ENCODE data around the gene ASCC1.
"Not testable (repeated sequence)": the region's sequence is repeated elsewhere in the genome, so short reads cannot be mapped to it uniquely, and the experiment has no call there.

ASCC1 gene

GRCh38 chr10:72249176-72249862 is 33.2 kb upstream of the ASCC1 start:
- in situ Hi-C loops (cut with HindIII; ENCODE audit: low sequenced_read_pairs), result not testable (repeated sequence)

GRCh38 chr10:72248468-72249151 is 32.5 kb upstream of the ASCC1 start:
- in situ Hi-C loops (cut with HindIII; ENCODE audit: low sequenced_read_pairs), result no loop called here

- in situ Hi-C loops (cut with HindIII; ENCODE audit: low sequenced_read_pairs), result no loop called here
These were observed 30.0 kb upstream of the ASCC1 start for GRCh38 chr10:72245949-72246525.

- in situ Hi-C loops (cut with HindIII; ENCODE audit: low sequenced_read_pairs), result no loop called here
These were observed 28.5 kb upstream of the ASCC1 start for GRCh38 chr10:72244573-72245038.

DNA sequence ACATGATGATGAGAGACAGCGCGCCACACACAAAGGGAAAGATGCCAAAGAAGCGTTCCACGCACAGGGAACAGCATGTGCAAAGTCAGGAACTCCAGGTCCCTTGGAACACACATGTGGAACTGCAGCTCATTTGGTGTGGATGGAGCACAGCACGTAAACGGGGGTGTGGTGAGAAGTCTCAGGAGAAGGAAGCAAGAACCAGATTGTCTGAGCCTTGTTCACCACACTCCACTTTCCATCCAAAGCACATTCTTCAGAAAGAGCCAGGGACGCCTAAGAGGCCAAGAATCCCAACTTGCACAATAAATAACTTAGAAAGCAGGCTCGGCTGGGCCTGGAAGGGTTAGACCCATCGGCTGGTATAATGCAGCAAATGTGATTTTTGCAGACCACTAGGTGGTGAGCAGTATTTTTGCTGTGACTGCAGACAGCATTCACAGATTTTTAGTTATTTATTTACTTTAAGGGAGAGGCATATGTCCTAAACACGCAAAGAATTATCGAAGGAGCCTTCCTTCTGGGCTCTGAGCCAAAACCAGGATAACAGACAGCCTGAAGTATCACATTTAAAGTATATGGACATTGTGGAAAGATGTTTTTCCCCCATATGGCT is 27.9 kb upstream of the ASCC1 start:
- in situ Hi-C loops (cut with HindIII; ENCODE audit: low sequenced_read_pairs), result no loop called here

GRCh38 chr10:72242675-72243074 is 26.6 kb upstream of the ASCC1 start:
- in situ Hi-C loops (cut with HindIII; ENCODE audit: low sequenced_read_pairs), result no loop called here

- in situ Hi-C loops (cut with HindIII; ENCODE audit: low sequenced_read_pairs), result no loop called here
These were observed 25.7 kb upstream of the ASCC1 start for GRCh38 chr10:72241691-72242252.

- in situ Hi-C loops (cut with HindIII; ENCODE audit: low sequenced_read_pairs), result no loop called here
These were observed 24.3 kb upstream of the ASCC1 start for GRCh38 chr10:72240371-72240770.

- in situ Hi-C loops (cut with HindIII; ENCODE audit: low sequenced_read_pairs), result loop anchor here (5.0 kb wide), 1 partner anchor 38 kb away; no protein-coding TSS in a partner anchor
These were observed 23.3 kb upstream of the ASCC1 start for GRCh38 chr10:72239409-72239808.

GRCh38 chr10:72238392-72239175 is 22.5 kb upstream of the ASCC1 start:
- in situ Hi-C loops (cut with HindIII; ENCODE audit: low sequenced_read_pairs), result loop anchor here (5.0 kb wide), 1 partner anchor 39 kb away; no protein-coding TSS in a partner anchor

DNA sequence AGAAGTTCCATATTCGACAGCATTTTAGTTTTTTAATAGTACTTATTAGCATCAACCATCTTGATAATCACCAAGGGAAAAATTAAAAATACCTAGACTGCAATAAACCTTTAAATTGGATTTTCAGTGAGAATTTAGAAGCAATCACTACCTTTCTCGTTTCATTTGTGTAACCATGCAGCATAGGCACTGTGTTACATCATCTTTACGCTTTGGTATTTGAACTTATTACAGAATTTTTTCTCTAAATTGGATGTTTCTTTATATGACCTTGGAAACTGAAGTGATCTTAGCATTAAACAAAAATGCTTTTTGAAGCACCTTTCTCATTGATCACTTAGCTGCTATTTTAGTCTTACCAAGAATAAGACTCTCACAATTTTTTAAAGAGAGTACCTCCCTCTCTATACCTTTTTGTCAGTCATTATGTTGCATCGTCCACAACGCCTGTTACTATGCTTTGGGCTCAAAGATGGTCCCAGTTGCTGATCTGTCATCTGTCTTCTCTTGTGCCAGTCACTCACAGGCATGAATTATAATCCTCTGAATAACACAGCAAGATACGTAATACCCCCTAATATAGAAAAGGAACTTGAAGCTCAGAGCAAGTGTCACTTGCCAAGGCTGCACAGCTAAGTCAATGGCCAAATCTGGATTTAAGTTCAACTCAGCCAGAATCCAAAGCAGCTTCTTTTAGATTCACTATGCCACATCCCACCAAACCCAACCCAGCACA is 19.6 kb upstream of the ASCC1 start:
- in situ Hi-C loops (cut with HindIII; ENCODE audit: low sequenced_read_pairs), result loop anchor here (5.0 kb wide), 1 partner anchor 42 kb away; no protein-coding TSS in a partner anchor

DNA sequence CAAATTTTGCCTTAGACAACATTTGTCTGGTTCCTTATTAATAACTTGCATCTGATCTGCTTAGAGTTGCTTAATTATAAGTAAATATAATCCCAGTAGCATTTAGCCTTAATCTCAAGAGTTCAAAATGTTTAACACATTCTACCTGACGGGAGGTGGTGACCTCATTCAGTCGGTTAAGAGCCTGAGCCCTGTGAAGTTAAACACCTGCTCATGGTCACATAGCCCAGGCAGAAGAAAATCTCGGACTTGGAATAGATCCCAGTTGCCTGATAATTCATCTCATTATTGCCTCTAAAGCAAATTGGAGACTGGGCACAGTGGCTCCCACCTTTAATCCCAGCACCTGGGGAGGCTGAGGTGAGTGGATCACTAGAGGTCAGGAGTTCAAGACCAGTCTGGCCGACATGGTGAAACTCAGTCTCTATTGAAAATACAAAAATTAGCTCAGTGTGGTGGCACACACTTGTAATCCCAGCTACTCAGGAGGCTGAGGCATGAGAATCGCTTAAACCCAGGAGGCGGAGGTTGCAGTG is 18.6 kb upstream of the ASCC1 start:
- in situ Hi-C loops (cut with HindIII; ENCODE audit: low sequenced_read_pairs), result loop anchor here (5.0 kb wide), 1 partner anchor 43 kb away; no protein-coding TSS in a partner anchor

DNA sequence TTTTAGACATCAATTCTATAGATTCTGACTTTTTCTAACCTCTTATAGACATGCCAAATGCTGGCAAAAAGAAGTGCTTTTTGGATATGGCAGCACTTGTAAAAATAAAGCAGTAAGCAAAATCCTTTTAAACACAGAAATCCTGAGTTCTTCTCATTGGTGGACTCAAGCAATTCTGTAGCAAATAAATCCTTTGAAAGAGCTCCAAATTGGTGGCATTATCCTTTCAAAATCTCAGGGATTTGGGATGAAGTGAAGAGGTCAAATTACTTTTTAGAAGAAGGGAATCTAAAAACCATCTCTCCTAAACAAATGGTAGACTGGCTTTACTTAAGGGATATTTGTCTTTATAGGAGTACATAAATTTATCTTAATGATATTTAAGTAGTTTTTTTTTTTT is 17.5 kb upstream of the ASCC1 start:
- in situ Hi-C loops (cut with HindIII; ENCODE audit: low sequenced_read_pairs), result no loop called here

- in situ Hi-C loops (cut with HindIII; ENCODE audit: low sequenced_read_pairs), result no loop called here
These were observed 13.5 kb upstream of the ASCC1 start for GRCh38 chr10:72229261-72230251.

- in situ Hi-C loops (cut with HindIII; ENCODE audit: low sequenced_read_pairs), result no loop called here
These were observed 12.3 kb upstream of the ASCC1 start for GRCh38 chr10:72228318-72228751.

DNA sequence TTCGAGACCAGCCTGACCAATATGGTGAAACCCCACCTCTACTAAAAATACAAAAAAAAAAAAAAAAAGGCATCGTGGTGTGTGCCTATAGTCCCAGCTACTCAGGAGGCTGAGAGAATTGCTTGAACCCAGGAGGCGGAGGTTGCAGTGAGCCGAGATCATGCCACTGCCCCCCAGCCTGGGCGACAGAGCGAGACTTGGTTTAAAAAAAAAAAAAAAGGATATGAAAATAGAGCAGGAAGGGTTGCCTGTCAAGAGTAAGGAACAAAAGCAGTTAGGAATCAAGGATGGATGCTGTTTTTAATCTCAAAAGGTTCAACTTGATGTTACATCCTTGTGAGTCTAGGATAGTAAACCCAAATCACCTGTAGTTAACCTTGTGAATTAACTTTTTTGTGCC is 11.8 kb upstream of the ASCC1 start:
- in situ Hi-C loops (cut with HindIII; ENCODE audit: low sequenced_read_pairs), result no loop called here

DNA sequence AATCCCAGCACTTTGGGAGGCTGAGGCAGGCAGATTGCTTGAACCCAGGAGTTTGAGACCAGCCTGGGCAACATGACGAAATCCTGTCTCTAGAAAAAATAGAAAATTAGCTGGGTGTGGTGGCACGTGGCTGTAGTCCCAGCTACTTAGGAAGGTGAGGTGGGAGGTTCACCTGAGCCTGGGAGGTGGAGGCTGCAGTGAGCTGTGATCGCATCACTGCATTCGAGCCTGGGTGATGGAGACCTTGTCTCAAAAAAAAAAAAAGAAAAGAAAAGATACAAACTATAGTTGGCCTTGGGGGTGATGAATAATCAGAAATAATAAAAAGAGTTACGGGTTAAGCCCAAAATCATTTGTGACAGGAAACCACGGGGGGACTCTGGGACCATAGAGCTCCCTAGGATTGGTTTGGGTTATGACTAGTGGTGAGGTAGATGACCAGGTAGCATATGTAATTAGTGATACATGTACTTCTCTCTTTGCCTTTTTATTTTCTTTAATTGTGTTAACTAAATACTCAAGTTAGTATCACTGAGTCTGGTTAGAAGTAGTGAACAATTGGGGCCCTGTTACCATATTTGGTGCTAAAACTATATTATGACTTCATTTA is 10.4 kb upstream of the ASCC1 start:
- in situ Hi-C loops (cut with HindIII; ENCODE audit: low sequenced_read_pairs), result no loop called here

- in situ Hi-C loops (cut with HindIII; ENCODE audit: low sequenced_read_pairs), result not testable (repeated sequence)
These were observed 8.1 kb upstream of the ASCC1 start for GRCh38 chr10:72224191-72224590.

All from endothelial cell of hepatic sinusoid (primary cell).